HepG2 (cell line): ENCODE results near the gene EXOC6B. TPM values are rescaled to one million over a fixed set of nuclear protein-coding genes. Genes with fewer than 3 reads are reported as not detected.
A peak's percentile ranks its signal among the peaks of the same experiment; 100 is the strongest.

Source experiments
- ETS1 ChIP-seq: sonication (generic); formaldehyde crosslinking; IDR thresholded peaks from 2 replicates; pipeline ENCODE4 v1.4.0; 2020; ENCODE audit warnings: missing genetic modification reagents
- PHF21A ChIP-seq: sonication (generic); formaldehyde crosslinking; IDR thresholded peaks from 2 replicates; pipeline ENCODE4 v1.5.0; 2020; ENCODE audit warnings: mild to moderate bottlenecking, missing genetic modification reagents
- THRA ChIP-seq: sonication (generic); formaldehyde crosslinking; IDR thresholded peaks from 2 replicates; pipeline ENCODE4 v1.4.0; 2020; ENCODE audit warnings: missing genetic modification reagents, borderline replicate concordance
- polyA plus RNA-seq, 8 experiments: library from polyadenylated mRNA; depleted of rRNA in 3 of 8; stranded (reverse) in 7 of 8; unstranded in 1 of 8; fragments of >200 nt; fragmentation: Illumina TruSeq in 4 of 8; extraction: Trizol in 4 of 8; gene quantifications; 2 replicates each; pipeline versions ENCODE4 v1.2.1 to v1.2.3, GENCODE V29; 2011 to 2016; ENCODE audit warnings: low read depth in 4 of 8, missing spikeins in 1 of 8, mixed read lengths in 1 of 8; ENCODE audit not compliant: insufficient read depth in 1 of 8
- total RNA-seq, 5 experiments: library from RNA; depleted of rRNA; stranded (reverse); fragments of >200 nt; fragmentation: Illumina TruSeq; extraction: Trizol; gene quantifications; 2 replicates each; pipeline ENCODE4 v1.2.3, GENCODE V29; 2016; ENCODE audit warnings: low read depth in 1 of 5
- TF ChIP-seq, protein P1 (sequence below), 2 experiments: fragments of 450-650 bp in 1 of 2; sonication (generic) in 1 of 2; formaldehyde crosslinking in 1 of 2; IDR thresholded peaks; 2 replicates each; pipeline versions ENCODE4 v1.6.1 to v1.8.0; 2016 to 2022; ENCODE audit warnings: antibody characterized with exemption in 1 of 2, mild to moderate bottlenecking in 1 of 2, missing genetic modification reagents in 1 of 2
- TF ChIP-seq, protein P2 (sequence below): sonication (generic); formaldehyde crosslinking; IDR thresholded peaks from 2 replicates; pipeline ENCODE4 v1.4.0; 2020; ENCODE audit warnings: mild to moderate bottlenecking, missing genetic modification reagents, borderline replicate concordance
- TF ChIP-seq, protein P3 (sequence below), 2 experiments: IDR thresholded peaks; 2 replicates each; pipeline ENCODE4 v1.6.1; 2011 to 2012; ENCODE audit warnings: low read length in 2 of 2, borderline replicate concordance in 1 of 2, low read depth in 1 of 2, mild to moderate bottlenecking in 1 of 2, moderate library complexity in 1 of 2
- TF ChIP-seq, protein P4 (sequence below): sonication (generic); formaldehyde crosslinking; IDR thresholded peaks from 2 replicates; pipeline ENCODE4 v1.8.0; 2022; ENCODE audit warnings: mild to moderate bottlenecking, missing genetic modification reagents, borderline replicate concordance

EXOC6B gene
- total and polyA plus RNA-seq, 2 of the 13 experiments (the other 11 are each of a cell fraction or from before 2014, with no cell fraction given) = 9.1 to 15.9 TPM

GRCh38 chr2:72555943-72556342 lies 269.9 kb downstream of the EXOC6B start (continued):
- TF ChIP-seq, protein P1, sequence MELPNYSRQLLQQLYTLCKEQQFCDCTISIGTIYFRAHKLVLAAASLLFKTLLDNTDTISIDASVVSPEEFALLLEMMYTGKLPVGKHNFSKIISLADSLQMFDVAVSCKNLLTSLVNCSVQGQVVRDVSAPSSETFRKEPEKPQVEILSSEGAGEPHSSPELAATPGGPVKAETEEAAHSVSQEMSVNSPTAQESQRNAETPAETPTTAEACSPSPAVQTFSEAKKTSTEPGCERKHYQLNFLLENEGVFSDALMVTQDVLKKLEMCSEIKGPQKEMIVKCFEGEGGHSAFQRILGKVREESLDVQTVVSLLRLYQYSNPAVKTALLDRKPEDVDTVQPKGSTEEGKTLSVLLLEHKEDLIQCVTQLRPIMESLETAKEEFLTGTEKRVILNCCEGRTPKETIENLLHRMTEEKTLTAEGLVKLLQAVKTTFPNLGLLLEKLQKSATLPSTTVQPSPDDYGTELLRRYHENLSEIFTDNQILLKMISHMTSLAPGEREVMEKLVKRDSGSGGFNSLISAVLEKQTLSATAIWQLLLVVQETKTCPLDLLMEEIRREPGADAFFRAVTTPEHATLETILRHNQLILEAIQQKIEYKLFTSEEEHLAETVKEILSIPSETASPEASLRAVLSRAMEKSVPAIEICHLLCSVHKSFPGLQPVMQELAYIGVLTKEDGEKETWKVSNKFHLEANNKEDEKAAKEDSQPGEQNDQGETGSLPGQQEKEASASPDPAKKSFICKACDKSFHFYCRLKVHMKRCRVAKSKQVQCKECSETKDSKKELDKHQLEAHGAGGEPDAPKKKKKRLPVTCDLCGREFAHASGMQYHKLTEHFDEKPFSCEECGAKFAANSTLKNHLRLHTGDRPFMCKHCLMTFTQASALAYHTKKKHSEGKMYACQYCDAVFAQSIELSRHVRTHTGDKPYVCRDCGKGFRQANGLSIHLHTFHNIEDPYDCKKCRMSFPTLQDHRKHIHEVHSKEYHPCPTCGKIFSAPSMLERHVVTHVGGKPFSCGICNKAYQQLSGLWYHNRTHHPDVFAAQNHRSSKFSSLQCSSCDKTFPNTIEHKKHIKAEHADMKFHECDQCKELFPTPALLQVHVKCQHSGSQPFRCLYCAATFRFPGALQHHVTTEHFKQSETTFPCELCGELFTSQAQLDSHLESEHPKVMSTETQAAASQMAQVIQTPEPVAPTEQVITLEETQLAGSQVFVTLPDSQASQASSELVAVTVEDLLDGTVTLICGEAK (IDR thresholded peaks at IDR 0.05) = no peak
- TF ChIP-seq, protein P1 (CRISPR knock-in tag; IDR thresholded peaks at IDR 0.05) = no peak
- TF ChIP-seq, protein P2, sequence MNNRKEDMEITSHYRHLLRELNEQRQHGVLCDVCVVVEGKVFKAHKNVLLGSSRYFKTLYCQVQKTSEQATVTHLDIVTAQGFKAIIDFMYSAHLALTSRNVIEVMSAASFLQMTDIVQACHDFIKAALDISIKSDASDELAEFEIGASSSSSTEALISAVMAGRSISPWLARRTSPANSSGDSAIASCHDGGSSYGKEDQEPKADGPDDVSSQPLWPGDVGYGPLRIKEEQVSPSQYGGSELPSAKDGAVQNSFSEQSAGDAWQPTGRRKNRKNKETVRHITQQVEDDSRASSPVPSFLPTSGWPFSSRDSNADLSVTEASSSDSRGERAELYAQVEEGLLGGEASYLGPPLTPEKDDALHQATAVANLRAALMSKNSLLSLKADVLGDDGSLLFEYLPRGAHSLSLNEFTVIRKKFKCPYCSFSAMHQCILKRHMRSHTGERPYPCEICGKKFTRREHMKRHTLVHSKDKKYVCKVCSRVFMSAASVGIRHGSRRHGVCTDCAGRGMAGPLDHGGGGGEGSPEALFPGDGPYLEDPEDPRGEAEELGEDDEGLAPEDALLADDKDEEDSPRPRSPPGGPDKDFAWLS (CRISPR knock-in tag) = no peak
- TF ChIP-seq ETS1 (no peak), THRA (0 out of 2 replicates have a peak, but pooled peaks have one; percentile 21), PHF21A (CRISPR knock-in tag) (peak; percentile 42; the same call in 1 of the 2 replicates)
- TF ChIP-seq, protein P3, sequence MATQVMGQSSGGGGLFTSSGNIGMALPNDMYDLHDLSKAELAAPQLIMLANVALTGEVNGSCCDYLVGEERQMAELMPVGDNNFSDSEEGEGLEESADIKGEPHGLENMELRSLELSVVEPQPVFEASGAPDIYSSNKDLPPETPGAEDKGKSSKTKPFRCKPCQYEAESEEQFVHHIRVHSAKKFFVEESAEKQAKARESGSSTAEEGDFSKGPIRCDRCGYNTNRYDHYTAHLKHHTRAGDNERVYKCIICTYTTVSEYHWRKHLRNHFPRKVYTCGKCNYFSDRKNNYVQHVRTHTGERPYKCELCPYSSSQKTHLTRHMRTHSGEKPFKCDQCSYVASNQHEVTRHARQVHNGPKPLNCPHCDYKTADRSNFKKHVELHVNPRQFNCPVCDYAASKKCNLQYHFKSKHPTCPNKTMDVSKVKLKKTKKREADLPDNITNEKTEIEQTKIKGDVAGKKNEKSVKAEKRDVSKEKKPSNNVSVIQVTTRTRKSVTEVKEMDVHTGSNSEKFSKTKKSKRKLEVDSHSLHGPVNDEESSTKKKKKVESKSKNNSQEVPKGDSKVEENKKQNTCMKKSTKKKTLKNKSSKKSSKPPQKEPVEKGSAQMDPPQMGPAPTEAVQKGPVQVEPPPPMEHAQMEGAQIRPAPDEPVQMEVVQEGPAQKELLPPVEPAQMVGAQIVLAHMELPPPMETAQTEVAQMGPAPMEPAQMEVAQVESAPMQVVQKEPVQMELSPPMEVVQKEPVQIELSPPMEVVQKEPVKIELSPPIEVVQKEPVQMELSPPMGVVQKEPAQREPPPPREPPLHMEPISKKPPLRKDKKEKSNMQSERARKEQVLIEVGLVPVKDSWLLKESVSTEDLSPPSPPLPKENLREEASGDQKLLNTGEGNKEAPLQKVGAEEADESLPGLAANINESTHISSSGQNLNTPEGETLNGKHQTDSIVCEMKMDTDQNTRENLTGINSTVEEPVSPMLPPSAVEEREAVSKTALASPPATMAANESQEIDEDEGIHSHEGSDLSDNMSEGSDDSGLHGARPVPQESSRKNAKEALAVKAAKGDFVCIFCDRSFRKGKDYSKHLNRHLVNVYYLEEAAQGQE (IDR thresholded peaks at IDR 0.05; ENCODE audit: borderline replicate concordance in 1 of 2, low read depth in 1 of 2, low read length in 2 of 2) = no peak
- TF ChIP-seq, protein P4, sequence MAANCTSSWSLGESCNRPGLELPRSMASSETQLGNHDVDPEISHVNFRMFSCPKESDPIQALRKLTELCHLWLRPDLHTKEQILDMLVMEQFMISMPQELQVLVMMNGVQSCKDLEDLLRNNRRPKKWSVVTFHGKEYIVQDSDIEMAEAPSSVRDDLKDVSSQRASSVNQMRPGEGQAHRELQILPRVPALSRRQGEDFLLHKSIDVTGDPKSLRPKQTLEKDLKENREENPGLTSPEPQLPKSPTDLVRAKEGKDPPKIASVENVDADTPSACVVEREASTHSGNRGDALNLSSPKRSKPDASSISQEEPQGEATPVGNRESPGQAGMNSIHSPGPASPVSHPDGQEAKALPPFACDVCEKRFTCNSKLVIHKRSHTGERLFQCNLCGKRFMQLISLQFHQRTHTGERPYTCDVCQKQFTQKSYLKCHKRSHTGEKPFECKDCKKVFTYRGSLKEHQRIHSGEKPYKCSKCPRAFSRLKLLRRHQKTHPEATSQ (CRISPR knock-in tag) = no peak
